ENCODE data around the gene CORO2A. TPM values are rescaled to one million over a fixed set of nuclear protein-coding genes. Genes with fewer than 3 reads are reported as not detected.
"Not testable (repeated sequence)": the region's sequence is repeated elsewhere in the genome, so short reads cannot be mapped to it uniquely, and the experiment has no call there.

CORO2A gene
- total RNA-seq, 3 donors from 2014 or later = 1.4 to 7.2 (median 7.2) TPM

- no peak for TF ChIP-seq POLR2AphosphoS5 (IDR thresholded peaks at IDR 0.05)
- no peak for TF ChIP-seq POLR2A (IDR thresholded peaks at IDR 0.05)
- TF ChIP-seq CTCF (IDR thresholded peaks at IDR 0.05) = no peak
- no peaks in the 10 kb centered on the region for H3K9me3 ChIP-seq
- intact Hi-C loops (cut with DNase I; ENCODE audit: low total_unique reads) = no loop called here
- H3K27ac ChIP-seq = no peak overlapping the region
- H3K4me3 ChIP-seq = no peak overlapping the region
- H3K36me3 ChIP-seq = no peaks in the 10 kb centered on the region
- DNase-seq (ENCODE audit: low spot score in 2 of 2) = no peak
- no peaks in the 10 kb centered on the region for H3K27me3 ChIP-seq
- no peaks in the 10 kb centered on the region for H3K4me1 ChIP-seq
Observed at GRCh38 chr9:98130576-98131228, 61.7 kb downstream of the CORO2A start.

DNA sequence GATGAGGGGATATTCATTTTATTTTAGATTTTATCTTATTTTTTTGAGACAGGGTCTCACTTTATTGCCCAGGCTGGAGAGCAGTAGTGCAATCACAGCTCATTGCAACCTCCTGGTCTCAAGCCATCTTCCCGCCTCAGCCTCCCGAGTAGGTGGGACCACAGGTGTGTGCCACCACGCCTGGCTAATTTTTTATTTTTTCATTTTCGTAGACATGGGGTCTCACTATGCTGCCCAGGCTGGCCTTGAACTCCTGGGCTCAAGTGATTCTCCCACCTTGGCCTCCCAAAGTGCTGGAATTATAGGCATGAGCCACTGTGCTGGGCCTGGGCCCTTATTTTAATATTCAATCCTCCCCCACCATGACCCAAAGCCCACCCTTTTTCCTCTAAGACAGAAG lies 62.4 kb downstream of the CORO2A start:
- H3K27me3 ChIP-seq; H3K4me3 ChIP-seq; H3K36me3 ChIP-seq; DNase-seq (ENCODE audit: low spot score in 2 of 2); H3K27ac ChIP-seq; intact Hi-C loops (cut with DNase I; ENCODE audit: low total_unique reads); H3K4me1 ChIP-seq; H3K9me3 ChIP-seq: not testable (repeated sequence)

DNA sequence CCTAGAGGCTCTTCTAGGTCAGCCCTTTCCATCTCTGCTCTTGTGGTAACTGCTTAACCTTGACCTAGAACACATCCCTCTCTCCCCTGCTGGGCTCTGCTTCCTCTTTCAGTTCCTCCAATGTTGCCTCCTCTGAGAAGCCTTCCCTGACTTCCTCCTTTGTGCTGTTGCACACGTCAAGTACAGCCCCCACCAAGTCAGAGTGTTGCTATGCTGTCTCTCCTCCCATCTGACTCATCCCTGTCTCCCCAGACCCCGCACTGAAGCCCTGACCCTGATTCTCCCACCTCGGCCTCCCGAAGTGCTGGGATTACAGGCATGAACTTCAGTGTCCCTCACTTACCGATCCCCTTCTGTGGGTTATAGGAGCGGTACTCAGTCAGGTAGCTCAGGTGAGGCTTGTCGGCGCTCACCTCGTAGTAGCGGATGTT lies 63.0 kb downstream of the CORO2A start:
- Histone ChIP-seq H3K4me3 (no peak overlapping the region), H3K27me3 (no peaks in the 10 kb centered on the region), H3K27ac (no peak overlapping the region), H3K4me1 (no peaks in the 10 kb centered on the region), H3K36me3 (no peaks in the 10 kb centered on the region), H3K9me3 (no peaks in the 10 kb centered on the region)
- DNase-seq (ENCODE audit: low spot score in 2 of 2) = no peak
- intact Hi-C loops (cut with DNase I; ENCODE audit: low total_unique reads) = no loop called here
- TF ChIP-seq CTCF (IDR thresholded peaks at IDR 0.05) (no peak), POLR2AphosphoS5 (IDR thresholded peaks at IDR 0.05) (no peak), POLR2A (IDR thresholded peaks at IDR 0.05) (no peak)

GRCh38 chr9:98128316-98128715 lies 64.1 kb downstream of the CORO2A start:
- DNase-seq (ENCODE audit: low spot score in 2 of 2) = no peak
- no peaks in the 10 kb centered on the region for H3K27me3 ChIP-seq
- intact Hi-C loops (cut with DNase I; ENCODE audit: low total_unique reads) = no loop called here
- H3K4me1 ChIP-seq = no peaks in the 10 kb centered on the region
- H3K9me3 ChIP-seq = no peaks in the 10 kb centered on the region
- TF ChIP-seq POLR2A (IDR thresholded peaks at IDR 0.05) = no peak
- no peak for TF ChIP-seq POLR2AphosphoS5 (IDR thresholded peaks at IDR 0.05)
- no peak for TF ChIP-seq CTCF (IDR thresholded peaks at IDR 0.05)
- no peak overlapping the region for H3K4me3 ChIP-seq
- no peak overlapping the region for H3K27ac ChIP-seq
- no peaks in the 10 kb centered on the region for H3K36me3 ChIP-seq

GRCh38 chr9:98127226-98127625 lies 65.2 kb downstream of the CORO2A start:
- Histone ChIP-seq H3K36me3 (no peaks in the 10 kb centered on the region), H3K27me3 (no peaks in the 10 kb centered on the region), H3K4me3 (no peak overlapping the region), H3K4me1 (no peaks in the 10 kb centered on the region), H3K9me3 (no peaks in the 10 kb centered on the region), H3K27ac (no peak overlapping the region)
- no peak for DNase-seq (ENCODE audit: low spot score in 2 of 2)
- intact Hi-C loops (cut with DNase I; ENCODE audit: low total_unique reads) = no loop called here
- no peak for TF ChIP-seq POLR2AphosphoS5 (IDR thresholded peaks at IDR 0.05)
- TF ChIP-seq POLR2A (IDR thresholded peaks at IDR 0.05) = no peak
- TF ChIP-seq CTCF (IDR thresholded peaks at IDR 0.05) = no peak
